MM.1S (cell line): ENCODE measurements around the gene WNK2.

Experiments used
- CTCF ChIP-seq: fragments of 300-600 bp; sonication (generic); IDR thresholded peaks from 2 replicates; pipeline ENCODE4 v1.5.1; 2016; ENCODE audit warnings: antibody characterized with exemption, low read length, mixed read lengths
- EZH2 ChIP-seq: fragments of 300-600 bp; sonication (generic); optimal IDR thresholded peaks from 2 replicates; pipeline ENCODE3; 2017; ENCODE audit warnings: low read depth, mild to moderate bottlenecking, antibody characterized with exemption, low read length, mixed read lengths
- EZH2phosphoT487 ChIP-seq: fragments of 300-600 bp; sonication (generic); IDR thresholded peaks from 2 replicates; pipeline ENCODE4 v1.6.1; 2018; ENCODE audit warnings: antibody characterized with exemption, low read length

DNA sequence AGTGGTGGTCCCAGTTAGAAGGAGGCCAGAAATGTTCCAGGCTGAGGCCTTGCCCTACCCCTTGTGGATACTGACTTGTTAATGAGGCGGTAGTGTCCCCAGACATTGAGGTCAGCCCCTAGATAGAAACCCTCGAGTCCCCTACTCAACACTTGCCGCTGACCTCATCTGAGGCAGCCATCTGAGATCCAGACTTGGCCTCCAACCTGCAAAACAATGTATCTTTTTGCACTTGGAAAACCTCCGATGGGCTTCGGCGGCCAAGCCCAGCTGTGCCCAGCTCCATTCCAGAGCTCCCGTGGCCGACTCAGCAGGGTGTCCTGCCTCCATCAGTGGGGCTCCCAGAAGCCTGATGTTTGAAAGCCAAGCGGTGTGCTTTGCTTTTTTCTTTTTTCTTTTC, 122.1 kb downstream of the WNK2 start:
- TF ChIP-seq CTCF: no peak
- no peak for TF ChIP-seq EZH2
- no peak for TF ChIP-seq EZH2phosphoT487
